NCI-H446 treated with DMSO at 0.1 percent for 48 hours (cell line): ENCODE measurements around the gene TEPSIN.

Experiments
- DNase-seq: peaks from one replicate; lab custom pipeline; 2025; lab: John Stamatoyannopoulos, UW

Gene TEPSIN

DNA sequence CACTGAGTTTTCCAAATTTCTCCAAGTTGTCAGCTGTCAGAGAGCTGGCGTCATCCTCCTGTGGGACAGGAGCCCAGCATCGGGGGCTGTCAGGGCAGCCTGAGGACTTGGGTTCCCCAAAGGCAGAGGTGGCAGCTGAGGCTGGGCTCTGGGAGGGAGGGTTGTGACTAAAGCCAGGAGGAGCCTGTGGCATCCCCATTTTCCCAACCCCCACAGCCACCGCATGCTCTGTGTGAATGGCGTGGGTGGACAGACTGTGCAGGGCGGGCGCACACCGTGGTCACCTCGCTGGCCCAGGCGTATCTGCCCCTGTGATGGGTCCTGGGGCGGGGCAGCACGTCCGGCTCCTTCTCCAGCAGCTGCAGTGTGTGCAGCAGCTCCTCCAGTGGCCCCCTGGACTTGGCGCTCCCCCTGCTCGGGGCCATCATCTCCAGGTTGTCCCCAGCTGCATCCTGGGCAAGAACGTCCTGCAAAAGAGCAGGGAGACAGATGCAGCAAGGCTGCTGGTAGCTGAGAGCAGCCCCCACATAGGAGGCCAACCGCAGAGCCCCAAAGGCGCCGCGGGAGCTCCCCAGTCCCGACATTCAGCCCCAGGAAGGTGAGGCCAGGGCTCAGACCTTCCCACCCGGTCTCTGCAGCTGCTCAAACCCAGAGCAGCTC, 40.9 kb downstream of the TEPSIN start:
- DNase-seq: no peak

DNA sequence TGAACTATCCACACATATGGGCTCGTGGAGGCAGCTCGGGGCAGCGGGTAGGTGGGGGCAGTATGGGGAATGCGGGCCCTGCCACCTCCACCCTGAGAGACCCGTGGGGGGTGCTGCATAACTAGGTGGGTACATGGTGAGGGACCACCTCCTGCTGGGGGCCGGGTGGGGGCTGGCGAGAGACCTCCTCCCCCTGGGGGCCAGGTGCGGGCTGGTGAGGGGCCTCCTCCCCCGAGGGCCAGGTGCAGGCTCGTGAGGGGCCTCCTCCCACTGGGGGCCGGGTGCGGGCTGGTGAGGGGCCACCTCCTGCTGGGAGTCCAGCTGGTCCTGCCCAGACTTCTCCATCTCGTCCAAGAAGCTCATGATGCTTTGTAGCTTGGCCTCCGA, 41.5 kb downstream of the TEPSIN start:
- DNase-seq: no peak

DNA sequence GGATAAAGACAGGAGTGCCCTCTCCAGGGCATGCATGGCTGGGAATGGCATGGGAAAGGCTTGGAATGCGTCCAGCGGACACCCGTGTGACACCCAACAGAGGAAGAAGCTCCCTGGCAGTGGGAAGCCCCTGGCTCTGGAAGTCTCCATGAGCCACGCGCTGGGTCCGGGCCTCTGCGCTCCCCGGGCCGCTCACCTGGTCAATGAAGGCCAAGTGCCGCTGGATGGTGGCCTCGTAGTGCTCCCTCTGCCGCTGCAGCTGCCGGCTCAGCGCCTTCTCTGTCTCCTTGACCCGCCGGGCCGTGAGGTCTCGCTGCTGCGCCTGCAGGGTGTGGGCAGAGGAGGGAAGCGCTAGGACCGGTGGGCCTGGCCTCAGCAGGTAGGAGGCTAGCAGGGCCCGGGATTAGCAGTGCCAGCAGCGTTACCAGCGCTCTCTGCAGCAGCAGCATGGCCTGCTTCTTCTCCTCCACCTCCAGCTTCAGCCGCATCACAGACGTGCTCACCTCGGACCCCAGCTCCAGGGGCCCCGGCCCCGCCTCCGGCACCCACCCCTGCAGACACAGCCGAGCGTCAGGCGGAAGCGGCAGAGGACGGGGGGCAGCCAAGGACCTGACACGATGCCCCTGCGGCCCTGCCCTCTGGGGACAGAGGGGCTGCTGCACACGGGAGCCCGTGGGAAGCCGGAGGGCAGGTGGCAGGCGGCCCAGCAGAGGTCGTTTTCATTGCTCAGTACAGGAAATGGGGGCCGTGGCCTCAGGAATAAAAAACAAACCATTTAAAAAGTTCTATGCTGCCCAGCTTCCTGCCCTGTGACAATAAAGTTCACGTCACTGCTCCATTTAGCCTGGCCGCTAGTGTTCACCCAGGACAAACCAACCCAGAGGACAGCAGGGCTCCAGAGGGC, 42.1 kb downstream of the TEPSIN start:
- DNase-seq: no peak

DNA sequence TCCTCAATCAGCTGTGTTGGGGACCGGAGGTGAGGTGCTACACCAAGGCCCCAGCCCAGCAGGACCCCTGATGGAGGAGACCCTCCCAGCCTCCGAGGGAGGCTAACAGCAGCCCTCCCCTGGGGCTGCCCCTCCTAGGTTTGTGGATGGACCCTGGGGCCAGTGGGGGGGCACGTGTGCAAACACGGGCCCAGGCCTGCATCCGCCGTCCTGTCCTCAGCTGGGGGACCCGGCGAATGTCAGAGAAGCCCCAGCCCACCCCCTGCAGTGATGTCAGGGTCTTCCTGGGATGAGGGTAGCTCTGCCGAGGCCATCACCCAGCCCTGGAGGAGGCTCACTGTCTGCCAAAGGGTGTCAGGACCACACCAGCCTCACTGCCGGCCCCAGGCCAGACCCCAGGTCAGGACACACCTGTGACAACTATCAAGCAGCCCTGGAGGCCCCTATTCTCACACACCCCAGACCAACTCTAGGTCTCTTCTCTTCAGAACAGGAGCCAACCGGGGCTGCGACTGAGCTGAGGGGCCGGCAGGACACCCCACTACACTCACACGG, 42.8 kb downstream of the TEPSIN start:
- DNase-seq: no peak

DNA sequence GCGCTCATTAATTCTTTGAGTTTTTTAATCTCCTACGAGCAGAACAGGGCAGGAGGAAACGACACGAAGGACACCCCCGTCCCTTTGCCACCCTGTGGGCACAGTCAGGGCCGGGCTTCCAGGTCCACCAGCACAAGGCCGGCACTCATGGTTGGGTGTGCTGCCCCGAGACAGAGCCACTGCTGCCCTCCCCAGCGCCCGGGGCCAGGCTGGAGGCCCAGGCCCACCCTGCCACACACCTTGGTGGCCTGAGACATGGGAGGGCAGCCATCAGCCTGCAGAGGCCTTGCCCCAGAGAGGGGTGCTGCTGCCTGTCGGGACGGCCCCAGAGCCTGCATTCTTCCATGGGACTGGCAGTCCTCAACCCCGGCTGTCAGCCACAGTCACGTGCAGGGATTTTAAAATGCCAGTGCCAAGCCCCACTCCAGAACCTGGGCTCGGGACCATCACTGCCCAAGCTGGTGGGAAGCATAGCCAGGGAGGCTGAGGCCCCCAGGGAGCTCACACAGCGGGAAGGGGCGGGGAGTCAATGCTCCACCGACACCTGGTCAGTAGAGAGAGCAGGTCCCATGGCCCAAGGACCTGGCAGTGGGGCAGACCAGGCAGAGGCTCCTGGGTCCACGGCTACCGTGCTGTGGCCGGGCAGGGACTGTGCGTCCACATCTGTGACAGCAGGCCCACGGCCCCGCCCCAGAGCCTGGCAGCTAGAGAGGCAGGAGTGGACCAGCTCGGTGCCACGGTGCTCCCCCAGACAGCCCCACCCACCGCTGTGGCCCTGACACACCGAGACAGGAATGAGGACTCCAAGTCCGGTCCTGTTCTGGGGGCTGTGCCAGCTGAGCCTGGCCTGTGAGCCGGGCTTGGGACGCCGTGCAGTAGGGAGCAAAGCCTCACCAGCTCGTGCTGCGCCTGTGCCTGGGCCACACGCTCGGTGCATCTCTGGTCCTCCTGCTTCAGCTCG, 43.6 kb downstream of the TEPSIN start:
- DNase-seq: no peak

DNA sequence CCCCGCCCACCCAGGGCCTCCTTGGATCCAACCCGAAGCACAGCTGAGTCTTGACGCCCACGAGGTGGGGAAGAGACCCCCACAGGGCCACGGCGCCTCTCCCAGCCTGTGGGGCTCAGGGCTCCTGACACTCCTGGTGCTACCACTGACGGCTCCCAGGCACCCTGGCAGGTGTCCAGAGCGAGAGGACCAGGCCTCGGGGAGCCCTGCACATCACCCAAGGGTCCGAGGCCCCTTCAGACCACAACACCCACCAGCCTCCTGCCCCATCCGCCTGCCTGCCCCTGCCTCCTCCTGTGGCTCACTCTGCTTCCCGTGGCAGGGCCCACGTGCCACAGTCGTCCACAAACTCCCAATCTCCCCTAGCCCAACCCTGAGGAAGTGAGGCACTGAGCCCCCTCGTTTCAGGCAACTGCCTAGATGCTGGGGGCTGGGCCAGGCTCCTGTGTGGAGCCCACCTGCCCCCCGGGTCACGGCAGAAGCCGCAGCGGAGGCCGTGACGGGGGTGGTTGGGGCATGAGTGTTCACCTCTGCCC, 44.6 kb downstream of the TEPSIN start:
- no peak for DNase-seq

DNA sequence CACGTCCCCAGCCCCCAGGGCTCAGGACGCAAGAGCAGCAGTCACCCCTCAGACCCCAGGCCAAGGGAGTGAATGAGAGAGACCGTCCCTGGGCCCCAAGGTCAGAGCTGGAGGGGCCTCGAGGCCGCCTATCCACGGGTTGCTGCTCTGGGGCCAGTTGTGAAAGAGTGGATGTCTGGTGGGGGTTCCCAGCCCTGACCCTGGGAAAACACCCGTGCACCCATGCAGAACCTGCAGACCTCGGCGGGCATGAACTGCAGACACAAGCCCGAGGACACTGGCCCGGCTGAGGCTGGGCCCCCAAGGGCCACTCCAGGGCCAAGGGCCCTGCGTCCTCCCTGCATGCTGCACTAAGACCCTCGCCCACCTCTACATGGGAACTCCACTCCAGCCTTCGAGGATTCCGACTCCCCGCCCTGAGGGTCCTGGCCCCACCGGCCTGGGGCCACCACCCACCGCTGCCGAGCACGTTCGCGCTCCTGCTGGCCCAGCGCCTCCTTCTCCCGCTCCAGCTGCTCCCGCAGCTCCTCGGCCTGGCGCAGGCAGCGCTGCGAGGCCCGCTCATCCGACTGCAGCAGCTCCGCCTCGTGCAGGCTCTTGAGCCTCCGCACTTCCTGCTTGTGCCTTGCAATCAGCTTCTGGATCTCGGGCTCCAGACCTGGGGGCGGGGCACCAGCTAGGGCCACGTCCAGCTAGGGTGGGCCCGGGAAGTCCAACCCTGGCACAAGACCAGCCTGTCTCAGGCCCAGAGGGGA, 45.2 kb downstream of the TEPSIN start:
- DNase-seq: no peak

DNA sequence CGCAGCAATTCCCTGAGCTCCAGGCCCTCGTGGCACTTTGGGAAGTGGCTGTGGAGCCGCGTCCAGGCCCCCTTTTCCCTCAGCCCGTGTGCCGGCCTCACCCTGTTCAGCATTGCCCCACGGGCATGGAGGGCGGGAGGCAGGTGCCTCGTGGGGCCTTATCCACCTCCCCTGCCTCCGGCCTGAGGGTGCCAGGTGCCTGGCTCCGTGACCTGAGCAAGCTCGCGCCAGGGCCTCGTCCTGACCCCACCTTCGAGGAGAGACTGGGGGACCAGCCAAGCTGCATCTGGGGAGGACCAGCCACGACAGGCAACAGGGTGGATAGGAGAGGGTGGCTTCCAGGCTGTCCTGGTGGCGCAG, 45.8 kb downstream of the TEPSIN start:
- DNase-seq: no peak

DNA sequence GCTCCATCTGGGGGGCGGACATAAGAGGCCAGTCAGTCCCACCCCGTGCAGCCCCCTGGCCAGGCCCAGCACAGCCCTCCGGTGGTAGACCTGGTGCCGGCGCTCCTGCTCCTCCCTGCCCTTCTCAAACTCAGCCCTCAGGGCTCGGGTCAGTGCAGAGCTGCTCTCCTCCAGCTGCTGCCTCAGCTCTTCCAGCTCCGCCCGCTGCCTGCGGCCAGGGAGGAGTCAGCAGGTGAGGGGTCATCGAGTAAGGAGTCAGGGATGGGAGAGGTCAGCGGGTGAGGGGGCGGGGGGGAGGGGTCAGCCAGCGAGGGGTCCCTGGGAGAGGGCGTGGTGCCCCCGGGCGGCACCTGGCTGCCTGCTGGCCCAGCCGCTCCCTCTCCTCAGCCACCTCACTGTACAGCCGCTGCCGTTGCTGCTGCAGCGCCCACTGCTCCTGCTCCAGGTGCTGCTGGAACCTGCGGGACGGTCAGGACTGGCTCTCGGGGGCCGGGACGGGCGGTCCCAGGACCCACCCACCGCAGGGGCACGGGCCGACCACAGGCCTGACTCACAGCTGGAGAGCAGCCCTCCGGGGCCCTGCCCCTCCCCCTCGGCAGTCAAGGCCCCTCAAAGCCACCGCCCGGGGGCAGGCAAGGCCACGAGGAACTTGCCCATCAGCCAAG, 46.3 kb downstream of the TEPSIN start:
- no peak for DNase-seq

DNA sequence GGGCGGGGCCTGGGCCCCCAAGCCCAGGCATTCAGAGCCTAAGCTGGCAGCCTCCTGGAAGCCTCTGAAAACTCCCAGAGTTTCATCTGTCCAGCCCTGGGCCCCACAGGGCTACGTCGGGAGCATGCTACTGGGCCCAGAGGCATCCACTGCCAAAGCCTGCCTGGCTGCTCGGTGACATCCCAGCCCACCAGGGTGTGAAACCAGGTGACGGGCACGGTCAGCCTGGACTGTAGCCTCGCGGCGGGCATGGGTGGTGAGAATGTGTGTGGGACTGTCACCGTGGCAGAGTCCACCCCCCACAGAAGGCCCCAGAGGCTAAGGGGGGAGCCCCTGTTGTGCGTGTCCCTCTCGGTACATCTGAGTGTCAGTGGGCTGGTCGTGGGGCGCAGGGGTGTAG, 47.2 kb downstream of the TEPSIN start:
- no peak for DNase-seq

DNA sequence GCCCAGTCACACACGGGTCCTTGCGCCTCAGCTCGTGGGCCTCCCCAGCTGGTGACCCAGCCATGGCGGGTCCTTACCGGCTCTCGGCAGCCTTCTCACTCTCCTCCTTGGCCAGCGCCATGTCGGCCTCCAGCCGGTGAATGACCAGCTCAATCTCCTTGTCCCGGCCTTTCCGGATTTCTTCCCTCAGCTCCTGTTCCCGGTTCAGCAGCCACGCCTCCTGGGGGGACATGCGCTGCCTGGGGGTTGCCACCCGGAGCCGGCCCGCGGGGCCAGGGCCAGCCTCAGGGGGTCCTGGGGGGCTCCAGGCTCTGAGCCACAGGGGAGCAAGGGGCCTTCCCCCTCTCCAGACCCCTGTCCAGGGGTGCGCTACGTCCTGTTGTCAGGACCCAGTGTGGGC, 47.7 kb downstream of the TEPSIN start:
- no peak for DNase-seq

DNA sequence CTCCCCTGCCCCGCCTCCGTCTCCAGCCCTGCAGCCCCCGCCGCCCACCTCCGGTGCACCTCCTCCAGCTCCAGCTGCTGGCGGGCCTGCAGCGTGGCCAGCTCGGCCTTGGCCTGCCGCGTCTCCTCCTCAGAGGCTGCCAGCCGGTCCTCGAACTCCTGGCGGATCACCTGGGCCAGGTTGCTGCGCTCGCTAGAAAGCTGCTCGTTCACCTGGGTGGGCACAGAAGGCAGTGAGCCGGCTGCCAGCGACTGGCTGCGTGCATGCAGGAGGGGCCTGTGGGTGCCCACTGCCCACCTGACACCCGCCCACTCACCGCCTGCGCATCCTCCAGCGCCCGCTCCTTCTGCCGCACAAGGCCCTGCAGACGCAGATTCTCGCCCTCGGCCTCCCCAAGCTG, 48.3 kb downstream of the TEPSIN start:
- no peak for DNase-seq

DNA sequence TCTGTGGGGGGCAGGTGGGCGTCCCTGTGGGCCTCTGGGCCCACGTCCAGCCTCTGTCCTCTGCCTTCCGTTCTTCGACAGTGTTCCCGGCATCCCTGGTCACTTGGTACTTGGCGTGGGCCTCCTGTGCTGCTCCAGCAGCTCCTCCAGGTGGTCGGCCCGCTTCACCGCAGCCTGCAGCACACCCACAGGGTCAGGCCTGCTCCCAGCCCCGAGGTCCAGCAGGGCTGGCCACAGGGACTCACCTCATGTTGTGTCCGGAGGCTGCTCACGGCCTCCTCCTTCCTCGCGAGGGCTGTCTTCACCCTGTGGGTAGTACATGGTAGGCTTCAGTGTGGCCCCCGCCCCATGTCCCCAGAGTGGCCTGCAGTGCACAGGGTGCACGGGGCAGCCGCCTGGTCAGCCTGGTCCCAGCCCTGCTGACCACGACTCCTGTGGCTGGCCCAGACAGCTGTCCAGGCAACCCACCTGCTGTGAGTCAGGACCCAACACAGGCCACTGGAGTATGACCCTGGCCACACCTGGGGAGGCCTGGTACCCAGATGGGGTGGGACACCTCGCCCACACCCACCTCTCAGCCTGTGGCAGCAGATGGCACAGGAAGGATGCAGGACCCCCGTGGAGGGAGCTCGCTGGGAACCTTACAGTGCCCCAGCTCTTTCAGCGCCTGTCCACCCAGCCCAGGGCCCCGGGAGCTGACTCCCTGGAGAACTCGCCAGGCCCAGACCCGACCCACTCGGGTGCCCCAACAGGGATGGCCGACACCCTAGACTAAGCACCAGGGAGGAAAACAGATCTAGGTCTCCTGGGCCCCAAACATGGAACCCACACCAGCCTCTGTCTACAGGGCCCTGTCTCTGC, 49.0 kb downstream of the TEPSIN start:
- DNase-seq: no peak

DNA sequence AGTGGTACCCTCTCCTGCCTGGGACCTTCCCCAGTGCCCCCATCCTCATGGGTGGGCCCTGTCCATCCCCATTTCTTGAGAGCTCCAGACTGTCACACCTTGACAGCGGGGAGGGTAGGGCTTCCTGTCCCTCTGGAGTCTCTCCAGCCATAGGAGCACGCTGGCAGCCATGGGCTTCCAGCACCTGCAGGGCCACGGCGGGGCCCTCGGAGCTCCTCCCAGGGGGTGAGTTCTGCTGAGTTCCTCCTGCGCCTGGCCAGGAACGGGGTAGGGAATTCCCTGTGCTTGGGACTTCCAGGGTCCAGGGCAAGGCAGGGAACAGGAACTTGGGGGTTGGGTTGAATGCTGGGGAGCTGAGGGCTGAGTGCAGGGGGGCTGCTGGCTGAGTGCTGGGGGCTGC, 49.8 kb downstream of the TEPSIN start:
- DNase-seq: no peak

DNA sequence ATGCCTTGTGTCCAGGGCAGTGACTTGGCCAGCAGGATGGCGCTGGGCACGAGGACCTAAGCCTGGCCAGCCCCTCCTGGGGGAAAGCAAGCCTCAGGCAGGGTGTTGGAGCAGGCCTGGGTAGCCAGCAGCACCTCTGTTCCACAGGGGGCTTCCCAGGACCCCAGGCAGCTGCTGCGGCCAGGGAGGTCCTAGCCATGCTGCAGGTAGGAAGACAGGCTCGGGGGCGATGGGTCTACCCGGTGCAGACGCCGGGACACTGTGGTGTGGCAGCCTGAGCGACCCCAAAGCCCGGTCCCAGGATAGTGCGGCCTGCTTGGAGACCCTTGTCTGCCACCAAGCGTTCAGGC, 50.4 kb downstream of the TEPSIN start:
- DNase-seq: no peak

DNA sequence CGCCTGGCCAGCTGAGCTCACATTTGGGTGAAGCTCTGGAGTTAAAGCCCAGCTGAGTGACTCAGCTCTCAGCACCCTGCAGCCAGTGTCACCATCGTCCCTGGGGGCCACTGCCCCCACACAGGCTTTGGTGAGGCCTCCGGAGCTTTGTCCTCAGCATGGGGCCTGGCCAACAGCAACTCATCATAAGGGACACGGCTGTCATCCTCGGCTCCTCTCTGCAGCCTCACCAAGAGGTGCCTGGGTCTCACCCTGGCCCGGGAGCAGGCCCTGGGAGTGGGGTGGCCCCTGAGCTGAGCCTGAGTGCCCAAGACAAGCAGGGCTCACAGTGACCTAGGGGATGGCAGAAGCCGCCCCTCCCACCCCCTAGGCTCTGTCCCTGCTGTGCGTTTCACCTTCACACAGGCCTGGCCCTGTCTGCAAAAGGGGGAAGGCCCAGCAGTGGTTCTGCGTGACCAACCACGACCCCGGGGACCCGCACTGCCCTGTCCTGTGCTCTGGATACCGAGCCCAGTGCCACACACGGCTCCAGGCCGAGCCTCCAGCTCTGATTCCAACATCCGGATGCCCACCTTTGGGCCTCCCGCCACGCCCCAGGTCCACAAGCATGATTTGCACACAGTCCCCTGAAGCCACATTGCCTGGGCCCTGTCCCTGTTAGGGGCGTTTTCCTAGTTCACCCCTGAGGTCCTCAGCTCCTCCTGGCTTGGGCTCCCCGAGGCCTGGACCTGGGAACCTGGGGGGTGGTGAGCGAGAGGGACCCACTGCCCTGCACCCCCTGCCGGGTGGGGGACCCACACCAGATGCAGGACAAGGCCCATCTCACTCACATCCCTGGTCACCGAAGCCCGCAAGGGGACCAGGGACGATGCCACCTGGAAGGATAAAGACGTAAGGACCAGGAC, 51.0 kb downstream of the TEPSIN start:
- no peak for DNase-seq

DNA sequence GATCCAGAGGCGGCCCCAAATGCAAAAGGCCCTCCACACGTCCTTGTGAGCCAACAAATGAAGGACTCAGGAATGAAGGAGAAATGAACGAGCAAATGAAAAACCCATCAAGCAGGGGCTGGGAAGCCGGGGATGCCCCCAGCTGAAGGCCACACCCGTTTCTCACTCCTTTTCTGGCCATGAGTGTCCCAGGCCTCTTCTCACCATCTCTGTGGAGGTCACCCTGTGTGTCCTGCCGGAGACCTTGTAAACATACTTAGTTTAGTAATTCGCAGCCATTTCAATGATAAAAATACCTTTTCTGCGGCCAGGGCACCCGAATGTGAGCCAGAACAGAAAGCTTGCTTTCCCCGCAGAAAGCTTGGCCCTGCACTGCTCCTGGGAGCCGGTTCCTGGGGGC, 51.7 kb downstream of the TEPSIN start:
- DNase-seq: no peak

DNA sequence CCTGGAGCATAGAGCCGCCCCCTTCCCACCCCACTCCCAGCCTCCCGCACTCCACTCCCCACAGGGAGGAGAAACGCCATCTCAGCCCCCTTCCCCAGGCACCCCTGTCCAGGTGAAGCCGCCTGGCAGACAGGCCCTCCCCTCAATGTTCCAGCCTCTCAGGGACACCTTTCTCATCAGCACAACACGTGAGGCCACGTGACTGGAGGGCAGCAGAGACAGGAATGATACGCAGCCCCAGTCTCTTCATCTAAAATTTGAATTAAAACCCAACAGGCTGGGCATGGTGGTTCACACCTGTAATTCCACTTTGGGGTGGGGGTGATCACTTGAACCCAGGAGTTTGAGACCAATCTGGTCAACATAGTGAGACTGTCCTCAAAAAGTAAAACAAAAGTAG, 52.7 kb downstream of the TEPSIN start:
- DNase-seq: no peak

DNA sequence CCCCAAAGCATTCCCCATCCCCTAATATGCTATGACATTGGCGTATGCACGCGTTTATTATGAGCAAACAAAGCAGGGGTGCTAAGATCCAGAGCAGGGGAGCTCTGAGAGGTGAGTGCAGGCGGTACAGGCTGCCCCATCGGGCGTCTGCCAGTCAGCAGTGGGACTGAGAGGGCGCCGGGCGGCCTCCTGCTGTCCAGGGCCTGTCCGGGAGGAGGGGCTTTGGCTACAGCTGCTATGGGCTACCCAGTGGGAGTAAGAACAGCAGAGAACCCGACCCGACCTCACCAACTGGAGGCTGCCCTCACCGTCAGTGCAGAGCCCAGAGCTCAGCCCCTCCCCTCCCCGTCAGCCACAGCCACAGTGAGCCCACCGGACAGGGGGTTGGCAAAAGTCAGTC, 54.3 kb downstream of the TEPSIN start:
- DNase-seq: no peak
